ENCODE results near the gene SARNP.
A peak's percentile ranks its signal among the peaks of the same experiment; 100 is the strongest.
"Not testable (repeated sequence)": the region's sequence is repeated elsewhere in the genome, so short reads cannot be mapped to it uniquely, and the experiment has no call there.

Gene SARNP, protein sequence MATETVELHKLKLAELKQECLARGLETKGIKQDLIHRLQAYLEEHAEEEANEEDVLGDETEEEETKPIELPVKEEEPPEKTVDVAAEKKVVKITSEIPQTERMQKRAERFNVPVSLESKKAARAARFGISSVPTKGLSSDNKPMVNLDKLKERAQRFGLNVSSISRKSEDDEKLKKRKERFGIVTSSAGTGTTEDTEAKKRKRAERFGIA

DNA sequence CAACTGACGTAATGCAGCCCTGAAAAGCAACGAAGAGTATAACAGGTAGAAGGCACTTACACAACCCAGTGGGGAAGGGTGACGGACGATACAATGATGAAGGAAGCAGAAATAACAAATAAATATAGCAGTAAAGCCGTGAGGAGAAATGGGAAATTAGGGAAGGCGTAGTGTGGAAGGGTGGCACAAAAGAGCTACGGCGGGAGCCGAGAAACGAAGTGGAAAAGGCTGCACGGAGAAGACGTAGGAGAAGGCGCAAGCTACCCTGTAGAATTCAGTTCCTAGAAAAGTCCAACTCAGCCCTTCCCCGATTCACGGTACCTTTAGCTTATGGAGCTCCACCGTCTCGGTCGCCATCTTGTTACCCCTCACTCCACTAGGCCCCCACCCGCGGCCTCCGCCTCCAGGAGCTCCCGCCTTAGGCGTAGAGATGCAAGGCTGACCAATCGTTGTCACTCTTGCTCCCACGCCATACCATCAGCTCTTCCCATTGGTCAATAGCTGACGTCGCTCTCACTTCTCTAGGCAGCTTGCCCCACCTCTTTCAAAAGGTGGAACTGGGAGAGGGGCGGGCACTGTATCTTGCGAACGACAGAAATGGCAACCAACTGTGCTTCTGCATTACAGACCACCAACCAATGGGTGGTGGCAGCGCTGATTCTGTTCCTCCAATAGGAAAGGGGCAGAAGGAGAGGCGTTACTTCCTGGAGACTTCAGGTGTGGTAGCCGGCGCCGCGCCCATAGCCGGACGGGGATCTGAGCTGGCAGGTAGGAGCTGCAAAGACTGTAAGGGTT lies at the start of gene SARNP, which contains the start of gene ORMDL2:
Gene SARNP, minus strand, starts transcription at position 380 of the 795 bp plus-strand sequence. Its CDS starts 23 bp downstream, at position 357.
Gene ORMDL2, plus strand, starts transcription at position 697 of the 795 bp plus-strand sequence. CDS start 959 bp downstream, outside the sequence.
- DNase-seq (ENCODE audit: low read depth): peak; percentile 100
- TF ChIP-seq, protein P1, sequence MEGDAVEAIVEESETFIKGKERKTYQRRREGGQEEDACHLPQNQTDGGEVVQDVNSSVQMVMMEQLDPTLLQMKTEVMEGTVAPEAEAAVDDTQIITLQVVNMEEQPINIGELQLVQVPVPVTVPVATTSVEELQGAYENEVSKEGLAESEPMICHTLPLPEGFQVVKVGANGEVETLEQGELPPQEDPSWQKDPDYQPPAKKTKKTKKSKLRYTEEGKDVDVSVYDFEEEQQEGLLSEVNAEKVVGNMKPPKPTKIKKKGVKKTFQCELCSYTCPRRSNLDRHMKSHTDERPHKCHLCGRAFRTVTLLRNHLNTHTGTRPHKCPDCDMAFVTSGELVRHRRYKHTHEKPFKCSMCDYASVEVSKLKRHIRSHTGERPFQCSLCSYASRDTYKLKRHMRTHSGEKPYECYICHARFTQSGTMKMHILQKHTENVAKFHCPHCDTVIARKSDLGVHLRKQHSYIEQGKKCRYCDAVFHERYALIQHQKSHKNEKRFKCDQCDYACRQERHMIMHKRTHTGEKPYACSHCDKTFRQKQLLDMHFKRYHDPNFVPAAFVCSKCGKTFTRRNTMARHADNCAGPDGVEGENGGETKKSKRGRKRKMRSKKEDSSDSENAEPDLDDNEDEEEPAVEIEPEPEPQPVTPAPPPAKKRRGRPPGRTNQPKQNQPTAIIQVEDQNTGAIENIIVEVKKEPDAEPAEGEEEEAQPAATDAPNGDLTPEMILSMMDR (IDR thresholded peaks at IDR 0.05; ENCODE audit: low read depth, low read length, missing control alignments): no peak
- in situ Hi-C loops (cut with HindIII; ENCODE audit: low sequenced_read_pairs): no loop called here
- H3K4me3 ChIP-seq (ENCODE audit: low read depth, low read length): peak within 1 kb of the TSS; percentile 74

DNA sequence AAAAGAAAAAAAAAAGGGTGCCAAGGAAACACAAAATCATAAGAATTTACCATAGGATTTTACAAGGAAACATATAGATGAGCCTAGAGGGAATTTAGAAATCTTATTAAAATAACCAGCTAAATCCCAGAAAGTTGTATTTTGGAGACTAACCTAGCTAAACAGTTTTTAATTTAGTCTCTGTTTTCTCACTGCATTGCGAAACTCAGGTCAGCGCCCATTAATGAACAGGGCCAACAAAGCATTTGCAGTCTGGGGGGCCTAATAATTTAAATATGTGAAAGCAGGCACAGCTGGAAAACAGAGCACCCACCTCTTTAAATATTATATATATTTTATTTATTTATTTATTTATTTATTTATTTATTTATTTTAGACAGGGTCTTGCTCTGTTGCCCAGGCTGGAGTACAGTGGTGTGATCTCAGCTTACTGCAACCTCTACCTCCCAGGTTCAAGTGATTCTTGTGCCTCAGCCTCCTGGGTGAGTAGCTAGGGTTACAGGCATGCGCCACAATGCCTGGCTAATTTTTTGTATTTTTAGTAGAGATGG lies 49.0 kb upstream of the SARNP start:
- H3K4me3 ChIP-seq (ENCODE audit: low read depth, low read length); in situ Hi-C loops (cut with HindIII; ENCODE audit: low sequenced_read_pairs); DNase-seq (ENCODE audit: low read depth): not testable (repeated sequence)

DNA sequence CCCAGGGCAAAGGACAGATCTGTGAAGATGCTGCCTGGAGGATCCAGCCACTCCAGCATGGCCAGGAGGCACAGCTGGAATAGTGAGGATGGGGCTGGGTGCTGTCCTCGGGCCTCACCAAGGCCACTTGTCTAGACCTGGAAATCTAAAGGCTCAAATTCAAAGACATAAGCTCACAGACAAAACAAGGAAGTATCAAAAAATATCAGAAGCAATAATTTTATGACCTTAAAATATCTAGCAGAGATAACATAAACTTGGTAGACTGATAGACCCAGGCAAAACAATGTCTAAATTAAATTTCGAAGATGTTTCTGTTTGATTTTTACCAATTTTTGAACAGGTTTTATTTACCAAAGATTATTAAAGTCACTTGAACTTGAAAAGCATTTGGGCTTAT lies 47.8 kb upstream of the SARNP start:
- TF ChIP-seq, protein P1 (IDR thresholded peaks at IDR 0.05; ENCODE audit: low read depth, low read length, missing control alignments): no peak
- no peak overlapping the region for H3K4me3 ChIP-seq (ENCODE audit: low read depth, low read length)
- in situ Hi-C loops (cut with HindIII; ENCODE audit: low sequenced_read_pairs): no loop called here
- DNase-seq (ENCODE audit: low read depth): no peak

DNA sequence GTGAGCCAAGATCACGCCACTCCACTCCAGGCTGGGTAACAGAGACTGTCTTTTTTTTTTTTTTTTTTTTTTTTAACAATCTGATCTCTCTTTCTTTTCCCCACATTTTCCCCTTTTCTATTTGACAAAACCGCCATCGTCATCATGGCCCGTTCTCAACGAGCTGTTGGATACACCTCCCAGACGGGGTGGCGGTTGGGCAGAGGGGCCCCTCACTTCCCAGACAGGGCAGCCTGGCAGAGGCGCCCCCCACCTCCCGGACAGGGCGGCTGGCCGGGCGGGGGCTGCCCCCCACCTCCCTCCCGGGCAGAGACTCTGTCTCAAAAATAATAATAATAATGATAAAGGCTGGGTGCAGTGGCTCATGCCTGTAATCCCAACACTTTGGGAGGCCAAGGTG lies 45.4 kb upstream of the SARNP start:
- DNase-seq (ENCODE audit: low read depth); H3K4me3 ChIP-seq (ENCODE audit: low read depth, low read length); in situ Hi-C loops (cut with HindIII; ENCODE audit: low sequenced_read_pairs): not testable (repeated sequence)

DNA sequence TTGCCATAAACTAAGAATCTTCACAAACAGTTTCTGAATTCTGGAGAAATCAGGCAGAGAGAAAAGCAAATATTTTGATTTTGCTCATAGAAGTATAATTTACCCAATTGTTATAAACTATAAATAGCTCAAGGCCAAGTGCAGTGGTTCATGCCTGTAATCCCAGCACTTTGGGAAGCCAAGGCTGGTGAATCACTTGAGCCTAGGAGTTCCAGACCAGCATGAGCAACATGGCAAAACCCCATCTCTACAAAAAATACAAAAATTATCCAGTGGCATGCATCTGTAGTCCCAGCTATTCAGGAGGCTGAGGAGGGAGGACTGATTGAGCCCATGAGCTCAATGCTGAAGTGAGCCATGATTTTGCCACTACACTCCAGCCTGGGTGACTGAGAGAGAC lies 44.8 kb upstream of the SARNP start:
- H3K4me3 ChIP-seq (ENCODE audit: low read depth, low read length): no peak overlapping the region
- in situ Hi-C loops (cut with HindIII; ENCODE audit: low sequenced_read_pairs): no loop called here
- no peak for DNase-seq (ENCODE audit: low read depth)
- TF ChIP-seq, protein P1 (IDR thresholded peaks at IDR 0.05; ENCODE audit: low read depth, low read length, missing control alignments): no peak

DNA sequence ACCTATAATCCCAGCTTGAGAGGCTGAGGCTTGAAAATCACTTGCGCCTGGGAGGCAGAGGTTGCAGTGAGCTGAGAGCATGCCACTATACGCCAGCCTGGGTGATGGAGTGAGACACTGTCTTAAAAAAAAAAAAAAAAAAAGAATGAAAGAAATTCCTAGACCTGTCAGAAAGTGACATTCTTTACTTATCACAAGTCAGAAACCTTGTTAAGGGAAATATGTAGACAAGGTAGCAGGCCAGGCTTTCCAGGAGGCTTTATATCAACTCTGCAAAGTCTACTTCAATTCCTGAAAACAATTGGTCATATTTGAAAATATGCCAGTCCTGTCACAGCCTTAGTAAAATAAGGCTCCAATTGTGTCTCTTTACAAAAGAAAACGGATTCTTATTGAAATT lies 44.3 kb upstream of the SARNP start:
- no peak overlapping the region for H3K4me3 ChIP-seq (ENCODE audit: low read depth, low read length)
- TF ChIP-seq, protein P1 (IDR thresholded peaks at IDR 0.05; ENCODE audit: low read depth, low read length, missing control alignments): no peak
- in situ Hi-C loops (cut with HindIII; ENCODE audit: low sequenced_read_pairs): no loop called here
- no peak for DNase-seq (ENCODE audit: low read depth)

DNA sequence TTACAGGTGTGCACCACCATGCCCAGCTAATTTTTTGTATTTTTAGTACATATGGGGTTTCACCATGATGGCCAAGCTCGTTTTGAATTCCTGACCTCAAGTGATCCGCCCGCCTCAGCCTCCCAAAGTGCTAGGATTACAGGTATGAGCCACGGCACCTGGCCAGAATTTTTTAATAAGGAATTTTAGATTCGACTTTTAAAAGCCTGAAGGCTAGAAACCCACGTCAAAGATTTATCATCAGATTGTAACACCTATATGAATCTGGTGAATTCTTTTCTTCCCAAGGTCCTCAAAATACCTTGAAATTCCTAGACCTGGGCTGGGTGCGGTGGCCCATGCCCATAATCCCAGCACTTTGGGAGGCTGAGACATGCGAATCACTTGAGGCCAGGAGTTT lies 43.9 kb upstream of the SARNP start:
- in situ Hi-C loops (cut with HindIII; ENCODE audit: low sequenced_read_pairs): no loop called here
- no peak for DNase-seq (ENCODE audit: low read depth)
- TF ChIP-seq, protein P1 (IDR thresholded peaks at IDR 0.05; ENCODE audit: low read depth, low read length, missing control alignments): no peak
- no peak overlapping the region for H3K4me3 ChIP-seq (ENCODE audit: low read depth, low read length)
